Panc1 (cell line): Measurements from ENCODE around the gene TMEM212.

Experiments used
- POLR2AphosphoS5 ChIP-seq: IDR thresholded peaks from 2 replicates; pipeline ENCODE4 v1.6.1; 2012; ENCODE audit warnings: mild to moderate bottlenecking, low read depth, low read length, moderate library complexity
- REST ChIP-seq, 2 experiments: IDR thresholded peaks; 2 replicates each; pipeline ENCODE4 v1.6.1; 2011 to 2012; ENCODE audit warnings: low read depth in 2 of 2, control low read depth in 1 of 2, low read length in 1 of 2, mild to moderate bottlenecking in 1 of 2, moderate library complexity in 1 of 2; ENCODE audit not compliant: insufficient read depth in 1 of 2
- SIN3A ChIP-seq: IDR thresholded peaks from 2 replicates; pipeline ENCODE4 v1.6.1; 2012; ENCODE audit warnings: low read depth, mild to moderate bottlenecking, low read length, moderate library complexity, borderline replicate concordance; ENCODE audit not compliant: insufficient read depth
- TCF7L2 ChIP-seq: IDR thresholded peaks from 2 replicates; pipeline ENCODE4 v1.6.1; 2011; ENCODE audit warnings: mild to moderate bottlenecking, low read depth, low read length, inconsistent platforms
- TF ChIP-seq, protein P1 (sequence below): fragments of 450-650 bp; IDR thresholded peaks from 2 replicates; pipeline ENCODE4 v1.5.1; 2017; ENCODE audit warnings: mild to moderate bottlenecking

GRCh38 chr3:171907761-171908160 lies 64.6 kb downstream of the TMEM212 start:
- TF ChIP-seq, protein P1, sequence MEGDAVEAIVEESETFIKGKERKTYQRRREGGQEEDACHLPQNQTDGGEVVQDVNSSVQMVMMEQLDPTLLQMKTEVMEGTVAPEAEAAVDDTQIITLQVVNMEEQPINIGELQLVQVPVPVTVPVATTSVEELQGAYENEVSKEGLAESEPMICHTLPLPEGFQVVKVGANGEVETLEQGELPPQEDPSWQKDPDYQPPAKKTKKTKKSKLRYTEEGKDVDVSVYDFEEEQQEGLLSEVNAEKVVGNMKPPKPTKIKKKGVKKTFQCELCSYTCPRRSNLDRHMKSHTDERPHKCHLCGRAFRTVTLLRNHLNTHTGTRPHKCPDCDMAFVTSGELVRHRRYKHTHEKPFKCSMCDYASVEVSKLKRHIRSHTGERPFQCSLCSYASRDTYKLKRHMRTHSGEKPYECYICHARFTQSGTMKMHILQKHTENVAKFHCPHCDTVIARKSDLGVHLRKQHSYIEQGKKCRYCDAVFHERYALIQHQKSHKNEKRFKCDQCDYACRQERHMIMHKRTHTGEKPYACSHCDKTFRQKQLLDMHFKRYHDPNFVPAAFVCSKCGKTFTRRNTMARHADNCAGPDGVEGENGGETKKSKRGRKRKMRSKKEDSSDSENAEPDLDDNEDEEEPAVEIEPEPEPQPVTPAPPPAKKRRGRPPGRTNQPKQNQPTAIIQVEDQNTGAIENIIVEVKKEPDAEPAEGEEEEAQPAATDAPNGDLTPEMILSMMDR, result no peak
- TF ChIP-seq REST (IDR thresholded peaks at IDR 0.05; ENCODE audit: insufficient read depth in 1 of 2, low read depth in 2 of 2, low read length in 1 of 2) (no peak), SIN3A (no peak), POLR2AphosphoS5 (no peak), TCF7L2 (no peak)
